Central memory CD8-positive, alpha-beta T cell (primary cell): ENCODE measurements around the gene FAM53A.

Experiments
- ATAC-seq: fragments of 150-1000 bp; cut with Tn5 transposase; replicated peaks from 2 replicates; pipeline ENCODE4 v1.10.0; 2022; ENCODE audit warnings: mild to moderate bottlenecking, moderate FRiP score, moderate number of reproducible peaks; ENCODE audit not compliant: poor library complexity, severe bottlenecking; ENCODE audit errors: extremely low read depth
- DNase-seq, 2 donors: peaks; one replicate each; pipeline ENCODE4 v3.0.0; 2021; ENCODE audit warnings: low spot score in 2 of 2
- H3K27ac Mint-ChIP-seq: one replicate; pipeline ENCODE4 v1.8.0; 2022; ENCODE audit warnings: low read depth, mild to moderate bottlenecking, moderate library complexity, mixed read lengths
- H3K27me3 Mint-ChIP-seq: one replicate; pipeline ENCODE4 v1.8.0; 2022; ENCODE audit warnings: mixed read lengths
- H3K36me3 Mint-ChIP-seq: one replicate; pipeline ENCODE4 v1.8.0; 2022; ENCODE audit warnings: mild to moderate bottlenecking, moderate library complexity, mixed read lengths; ENCODE audit not compliant: insufficient read depth
- H3K4me1 Mint-ChIP-seq: one replicate; pipeline ENCODE4 v1.8.0; 2022; ENCODE audit warnings: mixed read lengths
- H3K4me3 Mint-ChIP-seq: one replicate; pipeline ENCODE4 v1.8.0; 2022; ENCODE audit warnings: mild to moderate bottlenecking, moderate library complexity, mixed read lengths
- H3K9me3 Mint-ChIP-seq: one replicate; pipeline ENCODE4 v1.8.0; 2022; ENCODE audit warnings: mixed read lengths

FAM53A gene

DNA sequence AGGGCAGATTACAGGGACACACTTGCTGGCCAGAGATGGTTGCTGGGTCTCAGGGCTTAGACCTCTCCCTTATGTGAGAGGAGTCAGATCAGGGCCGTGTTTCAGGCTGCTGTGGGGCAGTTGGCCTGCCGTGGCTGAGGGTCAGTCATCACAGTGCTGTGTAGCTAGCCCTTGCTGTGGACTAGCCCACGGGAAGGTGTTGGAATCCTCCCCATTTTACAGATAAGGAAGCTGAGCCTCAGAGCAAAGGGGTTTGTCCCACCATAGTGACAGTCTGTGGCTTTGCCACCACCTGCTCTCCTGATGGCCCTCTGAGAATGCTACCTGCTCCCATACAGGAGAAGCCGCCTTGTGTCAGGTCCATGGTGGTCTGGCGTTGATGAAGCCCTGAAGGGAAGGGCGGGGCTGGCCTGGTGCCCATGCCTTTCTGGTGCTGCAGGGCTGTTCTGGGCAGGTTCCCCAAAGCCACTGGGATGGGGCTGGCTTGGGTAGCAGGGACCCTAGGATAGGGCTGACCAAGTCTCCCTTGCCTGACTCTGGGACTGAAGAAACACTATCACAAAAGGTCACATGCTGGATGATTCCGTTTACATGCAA is 2.4 kb upstream of the FAM53A start:
- no peak for DNase-seq
- Mint-ChIP-seq H3K4me1 (peaks cover 10% of the 10 kb centered on the region), H3K36me3 (peaks cover 8% of the 10 kb centered on the region), H3K27ac (no peak overlapping the region), H3K27me3 (no peaks in the 10 kb centered on the region), H3K9me3 (no peaks in the 10 kb centered on the region), H3K4me3 (no peak overlapping the region)
- ATAC-seq: no peak

DNA sequence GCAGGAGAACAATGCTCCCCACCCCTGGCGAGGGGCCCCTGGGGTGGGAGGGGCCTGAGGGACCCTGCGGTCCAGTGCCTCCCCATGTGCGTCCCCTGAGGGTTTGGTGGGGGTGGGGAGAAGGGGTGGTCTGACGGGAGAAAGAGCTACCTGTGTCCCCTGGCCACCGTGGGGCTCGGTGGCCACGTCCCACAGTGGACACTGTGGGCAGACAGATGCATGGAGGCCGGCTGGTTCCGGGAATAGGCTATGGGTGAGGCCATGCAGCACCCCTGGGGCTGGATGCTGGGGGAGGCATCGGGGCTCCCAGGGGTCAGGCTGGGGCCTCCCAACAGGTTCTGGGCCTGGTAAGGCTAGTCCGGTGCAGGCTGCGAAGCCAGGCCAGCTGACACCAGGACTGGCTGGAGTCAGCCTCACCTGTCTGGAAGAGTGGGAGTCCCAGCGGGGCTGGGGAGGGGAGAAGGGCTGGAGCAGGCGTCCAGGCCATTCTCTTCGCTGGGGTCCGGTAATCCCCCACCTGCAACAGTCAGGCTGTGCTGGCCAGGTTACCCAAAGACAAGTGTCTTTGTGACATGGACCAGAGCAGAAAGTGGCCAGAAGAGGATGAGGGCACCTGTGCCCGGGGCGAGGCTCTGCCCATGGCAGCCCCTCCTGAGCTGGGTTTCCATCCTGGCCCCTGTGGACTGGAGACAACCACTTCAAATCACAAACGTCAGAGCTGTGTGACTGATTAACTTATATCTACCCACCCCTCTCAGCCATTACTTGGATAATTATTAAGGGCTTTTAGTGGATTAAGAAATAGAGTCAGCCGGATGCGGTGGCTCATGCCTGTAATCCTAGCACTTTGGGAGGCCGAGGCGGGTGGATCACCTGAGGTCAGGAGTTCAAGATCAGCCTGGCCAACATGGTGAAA is 1.4 kb upstream of the FAM53A start:
- no peak for ATAC-seq
- Mint-ChIP-seq H3K9me3 (no peaks in the 10 kb centered on the region), H3K36me3 (peaks cover 5% of the 10 kb centered on the region), H3K4me3 (no peak overlapping the region), H3K27ac (no peak overlapping the region), H3K4me1 (peaks cover 10% of the 10 kb centered on the region), H3K27me3 (no peaks in the 10 kb centered on the region)
- DNase-seq: no peak

DNA sequence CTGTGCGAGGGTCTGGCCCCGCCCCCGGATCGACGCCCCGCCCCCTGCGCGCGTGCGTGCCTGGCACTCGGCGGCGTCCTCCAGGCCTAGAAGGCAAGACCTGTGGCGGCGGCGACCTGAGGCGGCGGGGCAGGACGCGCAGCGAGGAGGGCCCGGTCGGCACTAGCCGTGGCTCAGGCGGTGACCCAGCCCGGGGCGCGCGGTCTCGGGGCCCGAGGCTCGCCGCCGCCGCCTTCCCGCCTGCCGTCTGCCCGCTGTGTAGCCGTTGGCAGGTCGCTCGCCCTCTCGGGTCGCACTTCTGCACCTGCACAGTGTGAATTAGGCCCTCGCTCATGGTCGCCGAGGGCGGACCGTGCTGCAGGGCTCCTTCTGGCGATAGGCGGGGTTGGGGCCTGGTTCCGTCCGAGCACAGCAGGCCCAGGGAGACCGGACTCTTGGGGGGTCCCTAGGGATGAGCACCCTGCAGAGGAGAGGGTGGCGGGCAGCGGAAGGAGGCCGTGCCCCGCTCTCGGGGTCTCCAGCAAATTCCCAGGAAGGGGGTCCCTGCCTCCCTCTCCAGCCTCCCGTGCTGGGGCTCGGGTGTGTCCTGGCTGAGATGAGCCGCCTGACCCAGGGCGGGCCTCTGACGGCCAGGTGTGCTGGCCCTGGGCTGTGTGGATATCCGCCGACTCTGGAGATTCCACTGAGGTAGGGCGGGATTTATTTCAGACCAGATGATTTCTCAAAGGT is 557 bp upstream of the FAM53A start:
- peaks cover 10% of the 10 kb centered on the region for H3K4me1 Mint-ChIP-seq
- ATAC-seq: peak; percentile 4
- H3K9me3 Mint-ChIP-seq: no peaks in the 10 kb centered on the region
- H3K27ac Mint-ChIP-seq: no peak overlapping the region
- DNase-seq: peak; percentile 84 to 90
- H3K4me3 Mint-ChIP-seq: peak overlapping the region; percentile 18
- H3K27me3 Mint-ChIP-seq: no peaks in the 10 kb centered on the region
- peaks cover 4% of the 10 kb centered on the region for H3K36me3 Mint-ChIP-seq

DNA sequence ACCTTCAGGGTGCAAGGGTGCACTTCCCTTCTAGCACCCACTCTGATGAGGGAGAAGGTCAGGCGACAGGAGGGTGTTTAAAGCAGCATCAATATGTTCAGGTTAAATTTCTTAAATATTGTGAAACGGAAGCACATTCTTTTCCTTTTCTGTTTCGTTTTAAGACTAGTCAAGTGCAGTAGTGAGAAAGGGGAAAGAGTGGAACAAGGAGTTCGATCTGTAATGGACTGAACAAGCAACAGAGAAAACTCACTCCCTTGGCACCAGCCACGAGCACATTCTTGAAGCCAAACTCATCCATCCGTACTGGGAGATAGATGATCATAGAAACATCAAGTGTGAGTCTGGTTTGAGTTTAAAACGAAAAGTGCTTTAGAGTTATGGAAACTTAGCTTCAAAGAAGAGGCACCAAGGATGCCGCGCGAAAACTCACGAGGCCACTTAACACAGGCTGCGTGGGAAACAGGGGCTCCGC is 815 bp downstream of the FAM53A start:
- Mint-ChIP-seq H3K4me3 (peak overlapping the region; percentile 85), H3K36me3 (peaks cover 4% of the 10 kb centered on the region), H3K27ac (peak overlapping the region; percentile 77), H3K9me3 (no peaks in the 10 kb centered on the region), H3K4me1 (peaks cover 10% of the 10 kb centered on the region), H3K27me3 (no peaks in the 10 kb centered on the region)
- no peak for DNase-seq
- peak; percentile 4 for ATAC-seq

DNA sequence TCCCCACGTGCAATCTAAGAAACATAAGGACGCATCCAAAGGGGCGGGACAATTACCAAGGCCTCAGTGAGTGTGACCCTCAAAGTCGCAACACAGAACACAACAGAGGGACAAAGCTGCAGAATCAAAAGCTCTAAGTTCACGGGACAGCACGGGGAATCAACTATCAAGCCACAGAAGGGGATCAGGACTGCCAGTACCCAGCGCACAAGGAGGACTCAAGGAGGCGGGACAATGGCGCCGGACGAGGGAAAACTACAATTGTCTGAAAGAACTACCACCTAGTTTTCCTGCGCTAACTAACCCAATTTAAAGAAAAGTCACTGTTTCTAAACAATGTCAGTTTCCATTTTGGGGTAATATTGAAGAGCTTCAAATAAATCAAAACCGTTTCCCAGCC is 1.3 kb downstream of the FAM53A start:
- H3K36me3 Mint-ChIP-seq: peaks cover 4% of the 10 kb centered on the region
- ATAC-seq (no peak), DNase-seq (no peak)
- peak overlapping the region; percentile 85 for H3K4me3 Mint-ChIP-seq
- no peaks in the 10 kb centered on the region for H3K27me3 Mint-ChIP-seq
- no peaks in the 10 kb centered on the region for H3K9me3 Mint-ChIP-seq
- H3K4me1 Mint-ChIP-seq: peaks cover 10% of the 10 kb centered on the region
- H3K27ac Mint-ChIP-seq: peak overlapping the region; percentile 77

DNA sequence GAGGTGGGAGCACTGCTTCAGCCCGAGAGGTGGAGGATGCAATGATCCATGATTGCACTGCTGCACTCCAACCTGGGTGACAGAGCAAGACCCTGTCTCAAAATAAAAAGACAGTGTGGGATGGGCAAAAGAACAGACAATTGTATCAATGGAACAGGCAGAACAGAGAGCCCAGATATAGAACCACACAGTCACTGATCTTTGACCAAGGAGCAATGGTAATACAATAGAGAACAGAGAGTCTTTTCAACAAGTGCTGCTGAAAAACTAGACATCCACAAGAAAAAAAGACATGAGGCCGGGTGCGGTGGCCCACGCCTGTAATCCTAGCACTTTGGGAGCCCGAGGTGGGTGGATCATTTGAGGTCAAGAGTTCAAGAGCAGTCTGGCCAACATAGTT is 5.9 kb downstream of the FAM53A start:
- H3K27ac Mint-ChIP-seq: no peak overlapping the region
- H3K4me1 Mint-ChIP-seq: peaks cover 6% of the 10 kb centered on the region
- H3K9me3 Mint-ChIP-seq: no peaks in the 10 kb centered on the region
- no peaks in the 10 kb centered on the region for H3K36me3 Mint-ChIP-seq
- H3K4me3 Mint-ChIP-seq: no peak overlapping the region
- H3K27me3 Mint-ChIP-seq: peaks cover 11% of the 10 kb centered on the region
- DNase-seq (no peak), ATAC-seq (no peak)

DNA sequence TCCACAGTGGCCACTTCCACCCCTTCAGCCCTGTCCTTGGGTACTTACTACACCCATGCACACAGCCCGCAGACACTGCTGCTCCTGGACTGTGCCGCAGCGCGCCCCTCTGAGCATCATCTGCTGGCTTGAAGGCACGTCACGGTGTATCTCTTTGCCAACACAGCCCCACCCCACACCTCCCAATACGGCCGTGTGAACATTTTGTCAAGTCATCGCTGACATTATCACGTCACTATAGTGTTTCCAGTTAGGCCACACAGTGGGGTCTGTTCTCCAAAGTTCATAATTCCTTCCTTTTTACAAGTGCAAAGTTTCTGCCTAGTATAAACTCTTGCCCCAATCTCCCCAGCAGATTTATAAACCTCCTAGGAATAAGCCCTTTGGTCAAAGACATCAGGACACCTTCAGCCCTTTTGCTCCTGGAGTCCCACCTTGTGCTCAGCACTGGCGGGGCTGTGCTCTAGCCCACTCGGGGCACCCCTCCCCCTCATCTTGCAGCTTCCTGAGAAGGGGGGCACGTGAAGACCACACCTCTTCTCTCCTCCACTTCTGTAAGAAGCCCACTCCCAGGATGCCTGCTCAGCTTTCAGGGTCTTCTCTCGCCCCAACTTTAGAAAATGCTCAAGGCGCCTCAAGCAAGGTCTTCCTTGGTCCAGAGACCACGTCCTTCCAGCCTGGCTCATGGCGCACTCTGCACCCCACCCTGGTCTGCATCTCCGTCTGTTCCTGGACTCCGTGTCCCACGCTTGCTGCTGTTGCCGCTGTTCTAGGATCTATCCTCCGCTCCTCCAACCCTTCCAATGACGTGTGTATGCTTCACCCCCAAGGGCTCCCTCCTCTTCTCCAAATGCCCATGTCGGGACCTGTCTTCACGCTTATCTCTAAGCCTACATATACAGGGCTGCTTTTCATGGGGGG is 7.2 kb downstream of the FAM53A start:
- H3K27me3 Mint-ChIP-seq: peaks cover 11% of the 10 kb centered on the region
- DNase-seq: no peak
- no peaks in the 10 kb centered on the region for H3K4me1 Mint-ChIP-seq
- H3K27ac Mint-ChIP-seq: no peak overlapping the region
- ATAC-seq: no peak
- H3K4me3 Mint-ChIP-seq: no peak overlapping the region
- no peaks in the 10 kb centered on the region for H3K9me3 Mint-ChIP-seq
- no peaks in the 10 kb centered on the region for H3K36me3 Mint-ChIP-seq

DNA sequence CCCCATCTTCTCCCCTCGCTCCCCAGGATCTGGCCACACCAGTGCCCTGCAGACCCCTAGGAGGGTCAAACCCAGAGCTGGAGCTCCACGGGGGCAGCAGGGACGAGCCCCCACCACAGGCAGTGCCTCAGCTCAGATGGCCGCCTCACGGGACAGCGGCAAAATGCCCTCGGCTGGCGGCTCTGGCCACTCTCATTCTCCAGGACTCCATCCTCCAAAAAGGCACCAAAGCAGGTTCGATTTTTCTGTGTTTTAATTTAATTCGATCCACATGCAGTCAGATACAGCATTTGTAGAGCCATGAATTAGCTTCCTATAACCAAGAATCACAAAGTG is 8.3 kb downstream of the FAM53A start:
- Mint-ChIP-seq H3K4me1 (no peaks in the 10 kb centered on the region), H3K27ac (no peak overlapping the region), H3K9me3 (no peaks in the 10 kb centered on the region), H3K36me3 (no peaks in the 10 kb centered on the region), H3K27me3 (peaks cover 11% of the 10 kb centered on the region), H3K4me3 (no peak overlapping the region)
- no peak for ATAC-seq
- no peak for DNase-seq

DNA sequence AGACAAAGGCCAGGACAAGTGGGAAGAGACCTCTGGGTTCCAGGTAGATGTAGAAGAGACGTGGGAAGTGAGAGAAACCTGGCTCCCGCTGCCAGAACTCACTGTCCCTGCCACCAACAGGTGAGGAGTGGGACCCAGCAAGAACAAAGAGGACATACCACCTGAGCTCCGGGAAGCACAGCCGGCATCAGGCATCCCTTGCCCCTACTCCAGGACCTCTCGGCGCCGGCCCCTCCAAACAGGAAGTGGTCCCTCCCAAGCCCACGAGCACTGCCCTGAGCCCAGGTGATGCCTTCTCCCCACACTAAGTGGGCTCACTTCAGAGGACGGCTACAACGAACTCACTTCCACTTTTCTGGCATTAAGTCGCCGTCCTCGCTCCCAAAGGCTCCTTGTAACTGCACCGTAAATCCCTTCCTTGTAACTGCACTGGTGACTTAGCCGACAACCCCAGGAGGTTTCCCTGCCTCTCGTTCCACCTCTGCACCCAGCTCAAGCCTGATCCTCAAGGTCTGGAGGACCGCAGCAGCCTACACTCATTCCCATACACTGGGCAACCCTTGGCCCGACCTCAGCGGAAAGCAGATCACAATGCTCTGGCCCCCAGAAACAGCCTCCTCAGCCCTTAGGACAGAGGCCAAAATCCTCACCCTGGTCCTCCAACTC is 8.8 kb downstream of the FAM53A start:
- Mint-ChIP-seq H3K4me1 (no peaks in the 10 kb centered on the region), H3K4me3 (no peak overlapping the region), H3K27ac (no peak overlapping the region), H3K27me3 (peaks cover 11% of the 10 kb centered on the region), H3K9me3 (no peaks in the 10 kb centered on the region), H3K36me3 (no peaks in the 10 kb centered on the region)
- ATAC-seq (no peak), DNase-seq (no peak)

DNA sequence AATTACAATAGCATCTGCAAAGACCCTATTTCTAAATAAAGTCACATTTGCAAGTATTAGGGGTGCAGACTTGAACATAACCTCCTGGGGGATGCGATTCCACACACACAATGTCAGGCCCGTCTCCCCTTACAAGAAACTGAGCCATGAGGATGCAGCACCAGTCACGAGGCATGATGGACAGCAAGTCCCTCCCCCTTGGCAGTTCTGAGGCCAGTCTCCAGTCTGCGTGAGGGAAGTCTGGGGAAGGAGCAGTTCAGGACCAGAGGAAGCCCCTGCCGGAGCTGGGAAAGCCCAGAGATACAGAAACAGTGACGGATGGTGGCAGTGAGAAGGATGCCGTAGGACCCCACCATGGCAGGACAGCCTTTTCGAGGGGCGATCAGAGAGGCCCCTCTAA is 9.4 kb downstream of the FAM53A start:
- Mint-ChIP-seq H3K27me3 (peaks cover 11% of the 10 kb centered on the region), H3K4me3 (no peak overlapping the region), H3K4me1 (no peaks in the 10 kb centered on the region), H3K36me3 (no peaks in the 10 kb centered on the region), H3K27ac (no peak overlapping the region), H3K9me3 (no peaks in the 10 kb centered on the region)
- no peak for DNase-seq
- no peak for ATAC-seq

DNA sequence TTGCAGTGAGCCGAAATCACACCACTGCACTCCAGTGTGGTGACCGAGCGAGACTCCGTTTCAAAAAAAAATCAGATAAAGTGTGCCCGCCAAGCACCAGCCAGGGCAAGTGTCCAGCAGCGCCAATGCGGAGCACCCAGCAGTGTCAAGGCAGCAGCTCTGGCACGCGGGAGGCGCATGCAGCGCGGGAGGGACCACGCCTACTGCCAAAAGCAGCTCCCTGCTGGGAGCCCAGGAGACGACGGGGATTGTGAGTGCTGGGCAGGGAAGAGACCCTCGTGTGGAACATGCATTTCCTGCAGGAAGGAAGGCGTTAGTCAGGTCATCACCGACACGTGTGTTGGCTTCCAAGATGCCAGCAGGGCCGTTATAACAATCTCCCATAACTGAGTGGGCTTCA is 10.4 kb downstream of the FAM53A start:
- no peaks in the 10 kb centered on the region for H3K36me3 Mint-ChIP-seq

More for the DNA sequence above, 10.4 kb downstream of the FAM53A start:
- H3K4me1 Mint-ChIP-seq: no peaks in the 10 kb centered on the region
- no peaks in the 10 kb centered on the region for H3K9me3 Mint-ChIP-seq
- no peak overlapping the region for H3K4me3 Mint-ChIP-seq
- H3K27ac Mint-ChIP-seq: no peak overlapping the region
- DNase-seq (no peak), ATAC-seq (no peak)
- peaks cover 11% of the 10 kb centered on the region for H3K27me3 Mint-ChIP-seq
